HK-2 (cell line): ENCODE results near the gene ZC3H12D.
"Not testable (repeated sequence)": the region's sequence is repeated elsewhere in the genome, so short reads cannot be mapped to it uniquely, and the experiment has no call there.

Source experiments
- DNase-seq: peaks from one replicate; pipeline ENCODE4 v3.0.0-alpha.2; 2018; ENCODE audit not compliant: unreplicated experiment

Gene ZC3H12D

DNA sequence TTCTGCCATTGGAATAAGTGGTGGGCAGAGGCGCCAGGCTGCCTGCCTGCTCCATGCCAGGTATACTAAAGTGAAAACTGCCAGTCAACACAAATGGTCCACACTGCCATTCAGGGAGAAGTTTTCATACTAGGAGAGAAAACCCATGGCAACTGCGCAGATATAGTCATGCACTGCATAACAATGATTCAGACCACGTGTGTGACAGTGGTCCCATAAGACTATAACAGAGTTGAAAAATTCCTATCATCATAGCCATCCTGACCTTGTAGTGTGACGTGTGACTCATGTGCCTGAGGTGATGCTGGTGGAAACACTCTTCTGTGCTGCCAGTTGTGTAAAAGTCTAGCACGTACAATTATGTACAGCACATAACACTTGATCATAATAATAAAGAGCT is 25.1 kb downstream of the ZC3H12D start:
- DNase-seq, result no peak

GRCh38 chr6:149458806-149459205 is 26.0 kb downstream of the ZC3H12D start:
- no peak for DNase-seq

DNA sequence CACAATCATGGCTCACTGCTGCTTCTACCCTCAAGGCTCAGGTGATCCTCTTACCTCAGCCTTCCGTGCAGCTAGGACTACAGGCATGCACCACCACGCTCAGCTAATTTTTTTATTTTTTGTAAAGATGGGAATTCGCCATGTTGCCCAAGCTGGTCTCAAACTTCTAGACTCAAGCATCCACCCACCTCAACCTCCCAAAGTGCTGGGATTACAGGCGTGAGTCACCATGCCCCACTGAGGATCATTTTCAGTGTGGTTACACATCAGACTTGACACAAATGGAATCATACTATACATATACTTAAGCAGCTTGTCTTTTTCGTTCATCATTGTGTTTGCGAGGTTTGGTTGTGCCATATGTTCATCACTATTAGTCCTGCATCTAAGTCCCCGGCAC is 26.6 kb downstream of the ZC3H12D start:
- no peak for DNase-seq

DNA sequence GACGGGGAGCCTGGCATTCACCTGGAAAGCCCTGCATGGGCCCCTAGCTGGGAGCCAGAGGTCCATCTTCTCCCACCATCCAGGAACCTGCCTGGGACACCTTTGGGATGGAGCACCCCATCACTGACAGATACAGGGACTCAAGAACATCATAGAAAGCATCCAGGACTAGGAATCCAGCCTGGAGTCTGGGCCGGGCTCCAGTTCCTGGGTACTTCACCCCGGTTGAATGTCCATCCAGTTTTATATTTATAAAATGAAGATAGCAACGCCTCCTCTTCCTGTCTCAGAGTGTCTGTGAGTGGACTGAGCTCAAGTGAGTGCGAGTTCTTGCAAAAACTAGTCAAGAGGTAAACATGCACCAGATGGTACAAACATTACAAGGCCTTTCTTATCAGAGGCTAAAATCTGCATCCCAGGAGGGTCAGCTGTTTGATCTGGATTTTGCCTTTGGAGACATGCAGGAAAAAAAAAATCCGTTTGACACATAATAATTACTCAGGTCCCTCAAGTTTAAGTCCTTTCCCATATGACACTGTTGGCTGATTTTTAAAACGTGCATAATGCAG is 27.4 kb downstream of the ZC3H12D start:
- DNase-seq, result no peak

DNA sequence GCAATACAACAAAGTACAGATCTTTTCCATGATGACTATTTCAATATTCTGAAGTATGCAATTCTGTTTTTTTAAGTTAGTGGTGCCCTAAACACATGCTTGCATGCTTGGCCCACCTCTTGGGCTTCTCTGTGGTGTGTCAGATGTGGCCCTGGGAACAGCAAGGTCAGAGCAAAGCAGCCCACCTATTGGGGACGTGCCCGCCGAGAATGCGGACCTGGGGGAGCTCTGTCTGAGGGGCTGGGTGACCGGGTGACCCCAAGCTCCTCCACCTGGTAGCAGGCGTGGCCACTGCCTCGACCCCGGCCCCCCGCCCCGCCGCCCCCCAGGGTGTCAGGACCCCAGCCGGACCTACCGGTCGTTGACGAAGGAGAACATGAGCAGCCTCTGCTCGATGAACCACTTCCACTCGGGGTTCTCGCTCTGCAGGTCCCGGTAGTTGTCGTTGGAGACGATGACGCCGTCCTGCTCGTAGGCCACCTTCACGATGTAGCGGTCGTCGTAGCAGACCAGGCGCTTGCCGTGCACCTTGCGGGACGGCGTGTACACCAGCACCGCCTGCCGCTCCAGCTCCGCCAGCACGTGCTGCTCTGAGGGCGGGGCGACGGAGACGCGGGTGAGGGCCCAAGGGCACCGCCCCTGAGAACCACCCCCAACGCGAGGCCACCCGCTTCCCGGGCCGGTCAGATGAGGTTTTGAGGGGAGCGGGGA is 28.3 kb downstream of the ZC3H12D start:
- no peak for DNase-seq

DNA sequence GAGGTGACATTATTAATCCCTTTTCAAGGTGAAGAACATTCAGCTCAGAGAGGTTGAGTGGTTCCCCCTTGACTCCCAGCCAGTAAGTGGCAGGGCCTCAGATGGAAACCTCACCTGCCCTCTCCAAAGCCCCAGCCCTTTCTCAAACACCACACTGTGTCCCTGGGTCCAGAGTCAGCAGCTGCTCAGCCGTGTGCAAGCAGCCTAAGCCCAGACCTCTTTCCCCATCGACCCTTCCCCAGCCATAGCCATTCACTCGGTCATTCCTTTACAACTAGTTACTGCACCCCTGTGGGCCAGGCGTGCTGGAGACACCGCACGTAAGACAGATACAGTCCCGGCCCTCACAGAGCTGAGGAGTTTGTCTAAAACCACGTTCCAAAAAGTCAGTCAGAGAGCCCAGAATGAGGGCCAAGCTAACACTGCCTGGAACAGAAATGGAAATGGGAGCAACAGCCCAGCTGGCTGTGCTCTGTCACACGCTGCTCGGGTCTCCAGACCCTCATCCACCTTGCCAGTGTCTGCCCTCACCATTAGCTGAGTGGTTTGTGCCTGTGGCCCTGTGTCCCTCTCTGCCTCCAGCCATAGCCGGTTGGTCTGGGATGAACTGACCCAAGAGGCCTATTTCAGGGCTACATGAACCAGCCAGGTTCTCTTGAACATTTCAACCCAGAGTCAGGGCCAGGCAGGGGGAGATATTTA is 29.6 kb downstream of the ZC3H12D start:
- no peak for DNase-seq

DNA sequence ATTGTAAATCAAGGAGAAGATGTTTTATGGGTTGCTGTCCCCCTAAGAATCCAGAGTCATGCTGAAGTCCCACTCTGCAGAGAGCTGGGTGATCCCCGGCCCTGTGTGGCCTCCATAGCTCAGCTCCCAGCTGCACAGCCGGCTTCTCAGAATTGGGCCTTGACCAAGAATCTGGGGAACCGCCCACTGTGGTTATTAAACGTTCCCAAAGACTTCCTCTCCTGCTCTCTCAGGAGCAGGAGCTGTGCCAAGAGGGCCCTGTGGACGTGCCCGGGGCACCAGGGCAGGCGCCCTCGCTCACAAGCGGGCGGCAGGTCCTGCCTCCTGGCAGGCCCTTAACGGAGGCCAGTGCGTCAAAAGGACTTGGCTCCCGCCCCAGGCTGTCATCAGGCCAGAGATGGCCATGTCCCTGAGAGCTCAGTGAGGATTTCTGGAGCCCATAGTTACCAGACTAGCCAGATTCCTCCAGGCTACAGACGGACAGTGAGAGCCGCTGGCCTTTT is 30.4 kb downstream of the ZC3H12D start:
- DNase-seq, result peak; percentile 64

DNA sequence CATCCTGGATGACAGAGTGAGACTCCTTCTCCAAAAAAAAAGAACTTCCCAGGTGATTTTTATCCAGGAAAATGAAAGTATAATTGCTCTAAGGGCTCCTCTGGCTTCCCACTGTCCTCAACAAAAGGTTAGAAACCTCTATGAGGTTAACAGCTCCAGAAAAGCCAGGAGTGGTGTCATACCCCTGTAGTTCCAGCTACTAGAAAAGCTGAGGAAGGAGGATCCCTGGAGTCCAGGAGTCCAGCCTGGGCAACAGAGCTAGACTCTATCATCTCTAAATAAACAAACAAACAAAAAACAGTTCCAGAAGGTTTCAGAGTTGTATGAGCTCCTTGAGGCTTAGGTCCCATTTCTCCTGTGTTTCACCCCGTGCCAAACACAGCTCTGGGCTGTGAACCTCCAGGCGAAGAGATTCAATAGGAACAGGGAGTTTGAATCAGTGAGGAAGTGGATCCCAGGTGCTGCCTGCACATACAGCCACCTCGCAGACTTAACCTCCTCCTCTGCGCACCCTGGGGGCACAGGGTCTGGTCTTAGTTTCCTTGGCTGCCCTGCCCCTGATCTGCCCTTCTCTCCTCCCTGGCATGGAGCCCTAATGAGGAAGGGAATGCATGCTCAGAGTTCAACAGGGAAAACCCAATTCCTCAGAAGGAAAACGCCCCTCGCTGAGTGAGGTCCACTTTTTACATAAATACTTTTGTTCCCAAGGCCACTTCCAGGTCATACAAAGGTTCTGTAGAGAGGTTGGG is 31.0 kb downstream of the ZC3H12D start:
- DNase-seq, result no peak

DNA sequence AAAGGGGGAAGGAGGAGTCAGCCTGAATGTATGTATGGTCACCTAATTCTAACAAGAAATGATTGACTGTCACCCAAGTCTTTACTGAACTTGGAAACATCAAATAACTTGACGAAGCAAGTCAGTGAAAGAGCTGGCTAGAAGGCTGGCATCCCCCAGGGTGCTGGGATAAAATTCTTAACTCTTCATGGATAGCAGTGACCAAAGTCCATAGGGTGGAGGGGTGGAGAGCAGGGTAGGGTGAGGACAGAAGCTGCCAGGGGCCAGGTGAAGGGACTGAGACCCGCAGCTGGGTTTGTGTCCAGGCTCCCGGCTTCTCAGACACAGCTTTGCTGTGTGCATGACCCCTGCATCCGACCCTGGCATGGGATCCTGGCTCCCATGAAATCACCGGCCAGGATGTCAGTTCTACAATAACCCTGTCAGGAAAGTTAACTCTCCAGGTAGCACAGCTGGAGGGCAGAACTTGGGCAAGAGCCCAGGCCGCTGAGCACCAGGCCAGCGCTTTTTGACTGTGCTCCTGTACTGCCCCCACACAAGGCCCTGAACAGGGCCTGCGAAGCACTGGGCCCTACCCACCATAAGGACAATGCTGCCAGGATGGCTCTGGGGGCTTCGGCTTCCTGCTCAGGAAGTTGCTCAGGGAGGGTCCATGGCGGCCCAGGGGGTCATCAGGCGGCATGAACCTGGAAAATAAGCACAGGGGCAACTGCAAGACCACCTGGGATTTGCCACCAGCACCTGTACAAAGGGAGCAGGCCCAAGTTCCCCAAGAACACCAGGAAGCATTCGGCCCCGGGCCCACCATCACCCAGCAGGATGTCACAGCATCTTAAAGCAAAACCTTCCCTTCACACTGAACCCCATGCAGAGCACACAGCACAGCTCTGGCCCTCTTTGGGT is 32.5 kb downstream of the ZC3H12D start:
- DNase-seq, result no peak

DNA sequence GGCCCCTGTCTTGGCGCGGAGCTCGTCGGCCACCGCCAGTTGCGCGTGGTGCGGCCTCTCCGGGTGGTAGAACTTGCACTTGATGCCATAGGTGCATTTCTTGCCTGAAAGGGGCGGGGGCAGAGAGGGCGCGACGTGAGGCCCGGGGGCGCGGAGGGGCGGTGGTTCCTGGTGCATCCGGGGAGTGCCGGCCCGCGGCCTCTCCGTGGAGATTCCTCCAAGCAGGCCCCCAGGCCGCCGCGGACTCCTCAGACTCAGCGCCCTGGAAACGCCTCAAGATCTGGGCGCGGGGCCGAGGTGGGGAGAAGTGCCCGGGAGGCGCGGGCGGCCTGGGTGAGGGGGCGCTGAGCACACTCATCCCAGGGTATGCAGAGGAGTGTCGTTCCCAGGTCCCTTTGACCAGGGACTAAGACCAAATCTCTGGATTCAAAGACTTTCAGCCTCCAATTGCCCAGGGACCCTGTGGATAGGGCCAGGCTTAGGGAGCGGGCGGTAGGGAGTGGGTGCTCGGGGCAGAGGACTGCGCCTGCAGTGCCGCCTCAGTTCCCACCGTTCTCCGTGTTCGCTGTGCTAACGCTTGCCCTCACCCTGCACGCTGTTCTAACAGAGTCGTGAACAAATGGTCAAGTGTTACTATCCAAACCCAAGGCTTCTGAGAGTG is 33.3 kb downstream of the ZC3H12D start:
- DNase-seq, result no peak

DNA sequence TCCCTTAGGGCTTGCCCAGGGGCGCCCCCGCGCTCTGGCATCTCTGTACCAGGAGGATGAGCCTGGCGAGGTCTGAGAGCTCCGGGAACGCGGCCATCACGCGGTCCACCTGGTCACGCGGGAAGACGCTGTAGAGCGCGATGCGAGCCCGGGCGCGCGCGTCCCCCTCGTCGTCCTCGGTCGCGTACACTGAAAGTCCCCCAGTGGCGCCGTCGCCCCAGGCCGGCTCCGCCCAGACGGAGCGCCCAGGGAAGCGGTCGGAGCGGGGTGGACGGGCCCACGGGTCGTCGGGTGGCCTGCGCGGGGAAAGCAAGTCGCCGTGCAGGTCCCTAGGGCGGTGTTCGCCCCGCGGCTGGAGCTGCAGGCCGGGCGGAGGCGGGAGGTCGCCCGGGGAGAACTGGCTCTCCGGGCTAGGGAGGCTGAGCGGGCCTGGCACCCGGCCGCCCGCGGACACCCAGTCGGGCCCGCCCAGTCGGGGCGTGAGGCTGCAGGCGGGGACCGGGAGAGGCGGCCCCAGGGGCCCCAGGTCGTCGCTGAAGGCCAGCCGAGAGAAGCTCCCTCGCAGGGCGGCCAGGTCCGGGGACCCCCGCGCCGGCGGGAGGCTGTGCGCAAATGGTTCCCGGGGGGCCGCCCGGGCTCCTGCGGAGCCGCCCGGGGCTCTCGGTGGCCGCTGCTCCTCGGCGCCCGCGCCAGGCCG is 34.0 kb downstream of the ZC3H12D start:
- DNase-seq, result peak; percentile 42

DNA sequence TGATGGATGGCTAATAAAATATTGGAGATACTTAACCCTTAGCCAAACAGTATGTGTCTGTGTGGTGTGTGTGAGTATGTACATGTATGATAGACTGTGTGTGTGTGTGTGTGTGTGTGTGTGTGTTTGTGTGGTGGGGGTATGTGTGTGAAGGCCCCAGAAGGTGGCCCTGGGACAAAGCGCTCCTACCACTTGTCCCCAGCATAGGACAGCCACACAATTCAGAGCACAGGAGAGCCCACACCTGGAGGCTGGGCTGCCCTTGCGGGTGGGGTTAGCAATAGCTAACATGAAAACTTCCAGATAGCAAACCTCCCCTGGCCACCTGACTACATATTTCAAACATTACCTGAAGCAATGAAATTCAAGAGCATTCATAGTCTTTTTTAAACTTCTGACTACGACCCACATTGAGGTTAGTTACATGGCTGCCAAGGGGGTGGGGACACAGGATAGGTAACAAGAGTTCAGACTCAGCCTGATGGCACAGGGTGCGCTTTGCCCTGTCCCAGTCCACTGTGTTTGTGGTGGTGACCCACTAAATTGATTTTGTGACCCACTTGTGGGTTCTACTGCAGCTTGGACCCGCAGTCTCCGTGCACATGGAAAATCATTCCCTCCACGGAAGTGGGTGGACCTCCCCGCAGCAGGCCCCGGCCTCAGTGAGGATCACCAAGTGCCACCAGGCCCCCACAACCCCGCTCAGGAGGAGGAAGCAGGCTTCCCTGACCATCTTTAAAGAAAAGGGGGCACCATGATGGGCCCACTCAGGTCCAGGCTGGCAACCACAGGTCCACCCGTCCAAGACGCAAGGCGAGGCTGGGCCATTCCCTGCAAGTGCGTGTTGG is 34.8 kb downstream of the ZC3H12D start:
- DNase-seq, result no peak

- DNase-seq, result no peak
These were observed 35.9 kb downstream of the ZC3H12D start for GRCh38 chr6:149448821-149449453.

- DNase-seq, result no peak
These were observed 37.9 kb downstream of the ZC3H12D start for GRCh38 chr6:149446791-149447376.

- no peak for DNase-seq
These were observed 39.2 kb downstream of the ZC3H12D start for GRCh38 chr6:149445573-149445972.

GRCh38 chr6:149445095-149445466 is 39.7 kb downstream of the ZC3H12D start:
- no peak for DNase-seq

GRCh38 chr6:149444360-149445094 is 40.3 kb downstream of the ZC3H12D start:
- DNase-seq, result not testable (repeated sequence)
